GM21515 (cell line): ENCODE results near the gene LAMB4.

Experiments used
- ATAC-seq: cut with Tn5 transposase; IDR thresholded peaks from one replicate; pipeline ENCODE4 v1.9.1; 2021; ENCODE audit not compliant: unreplicated experiment

Gene LAMB4

GRCh38 chr7:108112683-108113082 lies 17.5 kb downstream of the LAMB4 start:
- no peak for ATAC-seq

- ATAC-seq, result no peak
Observed at GRCh38 chr7:108109221-108109908, 20.8 kb downstream of the LAMB4 start.

- ATAC-seq, result no peak
Observed at GRCh38 chr7:108108131-108108530, 22.0 kb downstream of the LAMB4 start.

GRCh38 chr7:108104324-108104723 lies 25.8 kb downstream of the LAMB4 start:
- ATAC-seq, result no peak

- no peak for ATAC-seq
Observed at GRCh38 chr7:108103558-108104298, 26.4 kb downstream of the LAMB4 start.

DNA sequence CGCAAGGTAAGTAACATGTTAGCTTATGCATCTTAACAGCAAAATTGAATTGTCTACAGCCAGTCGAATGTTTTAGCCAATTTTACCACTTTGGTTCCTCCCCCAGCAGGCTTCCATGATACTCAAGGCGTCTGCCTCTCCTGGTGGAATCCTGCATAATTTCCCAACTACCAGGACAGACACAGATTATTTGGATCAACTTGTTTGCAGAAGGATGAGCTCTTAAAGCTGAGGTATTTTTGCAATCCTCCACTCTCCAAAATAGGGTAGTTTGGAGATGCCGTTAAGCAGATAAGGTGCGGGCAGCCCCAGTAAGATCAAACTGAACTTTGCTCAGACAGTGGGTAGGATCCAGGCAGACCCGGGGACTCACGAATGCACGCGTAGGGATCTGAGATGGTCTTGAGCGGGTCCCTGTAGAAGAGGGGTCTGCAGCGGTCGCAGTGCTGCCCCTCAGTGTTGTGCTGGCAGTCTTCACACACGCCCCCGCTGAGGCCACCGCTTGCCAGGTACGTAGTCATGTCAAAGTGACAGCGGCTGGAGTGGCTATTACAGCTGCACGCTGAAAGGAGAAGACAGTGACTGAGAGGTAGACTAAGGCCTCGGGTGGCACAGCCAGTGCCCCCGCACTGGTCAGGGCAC lies 27.4 kb downstream of the LAMB4 start:
- no peak for ATAC-seq

DNA sequence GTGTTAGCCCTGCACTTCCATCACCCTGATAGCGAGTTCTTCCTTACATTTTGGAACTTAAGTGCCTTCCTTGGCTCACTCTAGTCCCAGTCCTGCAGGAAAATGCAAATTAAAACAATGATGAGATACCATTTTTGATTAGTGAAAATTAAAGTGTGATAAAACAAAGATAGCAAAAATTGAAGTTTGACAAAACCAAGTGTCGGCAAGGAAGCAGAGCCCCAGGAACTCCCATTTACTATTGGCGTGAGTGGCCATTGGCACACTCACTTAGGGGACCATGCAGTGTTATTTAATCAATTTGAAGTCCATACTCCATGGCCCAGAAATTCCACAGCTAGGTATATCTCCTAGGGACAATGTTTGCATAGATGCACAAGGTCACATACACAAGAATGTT lies 28.4 kb downstream of the LAMB4 start:
- no peak for ATAC-seq

DNA sequence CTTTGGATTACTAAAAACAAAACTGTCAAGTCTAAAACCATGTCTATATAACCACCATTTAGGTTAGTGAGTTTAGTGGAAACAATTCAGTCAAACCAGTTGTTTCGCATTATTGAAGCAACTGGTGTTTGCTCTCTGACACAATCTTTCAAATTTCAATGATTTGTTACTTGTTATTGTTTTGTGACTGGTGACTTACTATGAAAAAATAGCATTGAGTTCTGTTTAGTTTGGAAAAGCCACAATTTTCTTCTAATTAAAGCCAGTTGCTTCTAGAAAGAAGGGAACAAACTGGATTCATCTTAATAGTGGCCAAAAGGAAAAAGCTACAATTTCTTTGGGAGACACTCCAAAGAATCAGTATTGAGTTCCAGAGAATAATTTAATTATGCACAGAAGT lies 30.4 kb downstream of the LAMB4 start:
- ATAC-seq, result no peak

DNA sequence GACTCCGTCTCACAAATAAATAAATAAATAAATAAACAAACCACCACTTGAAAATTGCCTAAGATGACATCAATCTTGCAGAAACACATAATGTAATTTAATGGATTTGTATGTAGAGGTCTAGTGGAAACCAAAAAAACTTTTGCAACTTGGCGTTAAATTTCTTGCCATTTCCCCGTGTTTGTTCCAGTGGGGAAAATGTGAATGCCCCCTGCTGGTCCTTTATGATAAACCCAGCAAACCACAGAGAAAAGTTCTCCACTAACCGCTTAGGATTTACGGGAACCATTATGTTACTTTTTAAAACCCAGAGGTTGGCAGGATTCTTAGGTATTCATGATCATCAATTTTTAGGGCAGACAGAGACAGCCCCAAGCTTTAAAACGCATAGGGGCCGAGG lies 32.5 kb downstream of the LAMB4 start:
- ATAC-seq, result no peak

DNA sequence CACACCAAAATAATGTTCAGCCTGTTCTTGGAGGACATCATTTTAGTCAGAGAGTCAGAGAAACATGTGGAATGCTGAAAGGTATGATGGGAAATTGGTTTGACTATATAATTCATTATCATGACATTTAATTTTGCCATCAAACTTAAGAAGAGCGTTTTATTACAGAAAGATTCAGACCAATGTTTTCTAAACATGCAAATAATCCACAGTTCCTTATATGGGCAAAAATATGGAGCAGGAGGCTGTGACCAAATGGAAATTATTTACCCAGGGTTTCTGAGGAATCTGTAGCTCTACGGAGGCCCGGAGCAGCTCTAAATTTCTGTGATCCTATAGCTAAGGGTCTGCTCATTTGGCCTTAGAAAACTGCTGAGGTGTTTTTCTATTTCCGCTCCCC lies 33.2 kb downstream of the LAMB4 start:
- ATAC-seq, result no peak

DNA sequence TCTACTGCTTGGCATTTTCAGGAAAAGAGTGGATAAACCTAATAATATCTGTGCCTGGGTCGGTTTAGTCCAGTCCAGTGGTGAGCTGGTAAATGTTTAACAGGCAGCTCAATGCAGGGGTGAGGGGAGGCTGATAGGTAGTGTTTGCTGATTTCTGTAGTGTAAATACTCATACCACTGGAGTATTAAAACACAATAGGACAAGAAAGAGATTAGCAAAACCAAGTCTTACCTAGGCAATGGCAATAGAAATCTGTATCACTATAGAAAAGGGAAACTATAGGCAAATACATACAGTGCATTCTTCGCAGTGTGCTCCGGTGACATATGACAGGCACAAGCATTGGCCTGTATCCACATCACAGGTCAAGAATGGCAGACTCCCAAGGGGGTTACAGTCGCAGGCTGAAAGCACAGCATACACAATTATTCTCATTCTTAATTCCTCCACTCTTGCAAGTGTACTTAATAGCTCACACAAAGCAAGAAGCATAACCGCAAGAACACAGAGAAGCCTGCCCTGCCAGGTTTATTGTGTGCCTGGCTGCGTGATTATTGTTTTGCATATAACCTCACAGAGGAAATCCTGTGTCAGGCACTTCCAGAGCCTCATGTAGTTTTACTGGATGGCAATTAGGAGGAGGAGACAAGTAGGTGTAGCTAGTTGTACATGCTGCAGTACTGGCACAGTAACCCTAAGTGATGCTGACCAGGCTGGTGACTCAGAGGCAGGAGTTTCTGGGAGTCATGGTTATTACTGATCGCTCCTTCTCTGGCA lies 35.0 kb downstream of the LAMB4 start:
- ATAC-seq, result no peak

DNA sequence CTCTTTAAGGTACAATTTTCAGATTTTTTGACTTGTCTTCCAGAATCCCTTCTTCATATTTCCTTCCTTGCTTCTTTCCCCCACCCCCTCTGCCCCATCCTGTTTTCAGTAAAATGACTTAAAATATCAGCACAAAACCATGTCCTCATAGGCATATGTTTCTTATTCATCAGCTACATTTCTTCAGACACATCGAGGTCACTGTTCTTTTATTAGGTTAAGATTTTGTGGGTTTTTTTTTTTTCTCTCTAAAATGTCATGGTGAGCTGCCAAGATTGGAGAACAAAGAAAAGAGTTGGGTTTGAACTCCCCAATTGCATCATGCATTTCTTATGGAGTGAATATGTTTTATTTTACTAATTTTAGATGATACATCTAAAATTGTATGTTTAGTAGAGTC lies 35.8 kb downstream of the LAMB4 start:
- no peak for ATAC-seq

GRCh38 chr7:108093851-108094331 lies 36.3 kb downstream of the LAMB4 start:
- no peak for ATAC-seq

- no peak for ATAC-seq
Observed at GRCh38 chr7:108093341-108093740, 36.8 kb downstream of the LAMB4 start.

- no peak for ATAC-seq
Observed at GRCh38 chr7:108091461-108091831, 38.7 kb downstream of the LAMB4 start.

DNA sequence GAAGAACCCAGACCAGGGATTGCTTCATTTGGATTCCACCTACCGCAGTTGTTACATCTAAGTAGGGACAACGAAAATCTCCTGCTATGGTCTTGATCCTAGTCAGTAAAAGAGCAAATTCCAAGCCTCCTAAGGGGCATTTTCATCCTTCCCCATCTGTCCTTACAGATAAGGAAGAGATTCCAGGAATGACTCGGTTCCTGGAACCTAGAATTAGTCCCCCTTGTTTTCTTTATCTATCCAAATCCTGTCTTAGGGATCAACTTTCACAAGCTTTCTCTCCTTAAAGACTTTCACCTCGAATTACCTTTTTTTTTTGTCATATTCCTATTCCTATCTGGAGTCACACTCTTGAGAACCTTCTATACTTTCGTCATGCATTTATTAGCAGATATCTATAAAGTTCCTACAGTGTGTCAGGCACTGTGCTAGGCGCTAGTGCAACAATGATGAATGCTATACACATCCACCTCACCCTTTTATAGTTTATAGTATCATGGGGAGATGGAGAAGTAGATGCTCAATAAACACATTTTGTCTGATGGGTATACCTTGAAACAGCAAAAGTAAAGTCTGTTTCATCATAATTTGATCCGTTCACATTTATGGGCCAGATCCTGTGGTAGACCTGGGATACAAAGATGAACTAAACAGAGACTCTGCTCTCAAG lies 39.2 kb downstream of the LAMB4 start:
- no peak for ATAC-seq

DNA sequence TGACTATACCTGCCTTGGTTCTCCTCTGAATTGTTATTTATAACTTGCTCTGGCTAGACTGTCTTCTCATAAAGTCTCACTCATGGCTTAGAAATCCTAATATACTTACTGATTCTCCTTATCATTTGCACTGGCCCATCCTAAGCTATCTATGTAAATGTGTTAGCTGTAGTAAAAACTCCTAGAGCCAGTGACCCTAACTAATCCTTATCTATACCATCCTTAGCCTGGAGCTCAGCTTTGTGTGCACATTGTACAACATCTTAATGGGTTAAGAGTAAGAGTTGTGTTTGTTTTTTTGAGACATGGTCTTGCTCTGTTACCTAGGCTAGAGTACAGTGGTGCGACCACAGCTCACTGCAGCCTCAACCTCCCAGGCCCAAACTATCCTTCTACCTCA lies 40.8 kb downstream of the LAMB4 start:
- no peak for ATAC-seq

GRCh38 chr7:108088729-108089128 lies 41.4 kb downstream of the LAMB4 start:
- no peak for ATAC-seq

GRCh38 chr7:108087778-108088177 lies 42.4 kb downstream of the LAMB4 start:
- no peak for ATAC-seq

DNA sequence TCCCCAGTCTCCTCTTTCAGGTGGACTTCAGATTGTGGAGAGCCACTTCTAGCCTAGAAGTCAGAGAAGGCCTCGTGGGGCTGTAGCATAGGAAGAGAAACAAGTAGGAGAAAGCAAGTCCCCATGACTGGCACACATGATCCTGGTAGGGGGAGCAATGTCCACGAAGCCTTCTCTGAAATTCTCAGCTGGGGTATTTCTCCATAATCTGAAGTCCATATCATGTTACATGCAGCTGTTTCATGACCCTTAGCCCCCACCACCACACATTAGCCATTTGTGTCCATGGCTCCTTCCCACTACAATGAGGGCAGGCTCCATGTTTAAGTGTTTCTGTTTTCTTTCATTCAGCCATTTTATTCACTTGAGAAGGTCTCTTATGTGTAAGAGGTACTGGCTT lies 43.2 kb downstream of the LAMB4 start:
- ATAC-seq, result no peak

GRCh38 chr7:108086546-108086945 lies 43.6 kb downstream of the LAMB4 start:
- no peak for ATAC-seq
